ENCODE measurements around the gene CPA5.

Gene CPA5

DNA sequence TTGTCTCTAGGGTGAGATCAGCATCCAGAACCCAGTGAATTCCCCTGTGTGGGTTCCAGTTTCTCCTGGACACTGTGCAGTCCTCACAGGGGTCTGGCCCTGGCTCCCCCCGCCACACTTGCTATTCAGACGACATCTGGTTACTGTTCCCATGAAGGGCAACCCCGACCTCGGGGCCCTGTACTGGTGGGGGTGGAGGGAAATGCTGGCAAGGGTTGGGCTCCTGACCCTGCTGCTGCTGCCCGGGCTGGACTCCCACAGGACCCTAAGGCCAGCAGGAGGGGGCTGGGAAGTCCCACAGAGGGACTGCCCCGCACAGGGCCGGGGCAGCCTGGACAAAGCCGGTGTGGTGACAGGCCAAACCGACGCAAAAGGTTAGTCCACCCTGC is 34.9 kb downstream of the CPA5 start:
- TF ChIP-seq, protein P1, sequence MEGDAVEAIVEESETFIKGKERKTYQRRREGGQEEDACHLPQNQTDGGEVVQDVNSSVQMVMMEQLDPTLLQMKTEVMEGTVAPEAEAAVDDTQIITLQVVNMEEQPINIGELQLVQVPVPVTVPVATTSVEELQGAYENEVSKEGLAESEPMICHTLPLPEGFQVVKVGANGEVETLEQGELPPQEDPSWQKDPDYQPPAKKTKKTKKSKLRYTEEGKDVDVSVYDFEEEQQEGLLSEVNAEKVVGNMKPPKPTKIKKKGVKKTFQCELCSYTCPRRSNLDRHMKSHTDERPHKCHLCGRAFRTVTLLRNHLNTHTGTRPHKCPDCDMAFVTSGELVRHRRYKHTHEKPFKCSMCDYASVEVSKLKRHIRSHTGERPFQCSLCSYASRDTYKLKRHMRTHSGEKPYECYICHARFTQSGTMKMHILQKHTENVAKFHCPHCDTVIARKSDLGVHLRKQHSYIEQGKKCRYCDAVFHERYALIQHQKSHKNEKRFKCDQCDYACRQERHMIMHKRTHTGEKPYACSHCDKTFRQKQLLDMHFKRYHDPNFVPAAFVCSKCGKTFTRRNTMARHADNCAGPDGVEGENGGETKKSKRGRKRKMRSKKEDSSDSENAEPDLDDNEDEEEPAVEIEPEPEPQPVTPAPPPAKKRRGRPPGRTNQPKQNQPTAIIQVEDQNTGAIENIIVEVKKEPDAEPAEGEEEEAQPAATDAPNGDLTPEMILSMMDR (IDR thresholded peaks at IDR 0.05; ENCODE audit: low read depth, low read length, missing control alignments) = no peak
- no peak for DNase-seq (ENCODE audit: extremely low read depth, low read depth)
- H3K4me3 ChIP-seq (replicated peaks; ENCODE audit: low read depth, low read length) = no peak overlapping the region

DNA sequence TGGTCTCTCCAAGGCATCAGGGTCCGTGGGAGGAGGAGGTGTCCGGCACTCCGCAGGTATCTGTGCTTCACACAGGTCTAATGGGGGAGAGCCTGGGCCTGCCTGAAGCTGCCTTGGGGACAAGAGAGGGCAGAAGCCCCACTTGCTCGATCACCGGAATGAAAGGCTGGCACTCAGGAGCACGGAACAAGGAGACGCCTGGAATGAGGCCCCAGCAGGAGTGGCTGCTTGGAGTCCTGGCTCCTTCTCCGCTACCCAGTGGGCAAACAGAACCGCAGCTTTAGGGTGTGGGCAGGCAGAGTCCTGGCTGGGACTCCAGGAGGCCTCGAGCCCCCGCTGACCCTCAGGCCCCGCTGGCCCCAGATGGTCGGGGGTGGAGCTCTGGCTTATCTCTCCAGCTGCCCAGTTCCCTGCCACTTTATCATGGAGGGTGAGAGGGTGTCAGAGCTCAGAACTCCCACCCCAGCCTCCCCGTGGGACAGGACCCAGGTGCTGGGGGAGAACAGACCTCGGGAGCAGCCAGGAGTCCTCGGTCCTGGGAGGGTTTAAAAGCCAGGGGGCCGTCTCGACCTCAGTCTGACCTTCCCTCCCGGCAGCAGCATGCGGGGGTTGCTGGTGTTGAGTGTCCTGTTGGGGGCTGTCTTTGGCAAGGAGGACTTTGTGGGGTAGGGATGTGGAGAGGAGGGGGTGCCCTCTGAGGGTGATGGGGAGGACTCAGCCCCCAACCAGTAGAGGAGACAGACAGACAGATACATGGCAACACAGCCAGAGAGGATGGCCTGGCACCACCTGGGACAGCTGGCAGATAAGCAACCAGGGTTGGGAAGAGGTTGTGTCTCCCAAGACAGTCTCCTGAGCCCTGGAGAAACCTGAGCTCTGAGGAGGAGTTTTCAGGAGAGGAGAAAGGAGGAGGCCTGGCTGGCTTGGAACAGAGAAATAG is 35.6 kb downstream of the CPA5 start, which contains the start of gene CPA1:
CPA1 (plus strand) TSS at position 574 of the 940 bp plus-strand sequence; CDS start at position 601, 27 bp downstream.
- TF ChIP-seq, protein P1 (IDR thresholded peaks at IDR 0.05; ENCODE audit: low read depth, low read length, missing control alignments) = no peak
- no peak for DNase-seq (ENCODE audit: extremely low read depth, low read depth)
- H3K4me3 ChIP-seq (replicated peaks; ENCODE audit: low read depth, low read length) = no peak within 1 kb of the TSS

DNA sequence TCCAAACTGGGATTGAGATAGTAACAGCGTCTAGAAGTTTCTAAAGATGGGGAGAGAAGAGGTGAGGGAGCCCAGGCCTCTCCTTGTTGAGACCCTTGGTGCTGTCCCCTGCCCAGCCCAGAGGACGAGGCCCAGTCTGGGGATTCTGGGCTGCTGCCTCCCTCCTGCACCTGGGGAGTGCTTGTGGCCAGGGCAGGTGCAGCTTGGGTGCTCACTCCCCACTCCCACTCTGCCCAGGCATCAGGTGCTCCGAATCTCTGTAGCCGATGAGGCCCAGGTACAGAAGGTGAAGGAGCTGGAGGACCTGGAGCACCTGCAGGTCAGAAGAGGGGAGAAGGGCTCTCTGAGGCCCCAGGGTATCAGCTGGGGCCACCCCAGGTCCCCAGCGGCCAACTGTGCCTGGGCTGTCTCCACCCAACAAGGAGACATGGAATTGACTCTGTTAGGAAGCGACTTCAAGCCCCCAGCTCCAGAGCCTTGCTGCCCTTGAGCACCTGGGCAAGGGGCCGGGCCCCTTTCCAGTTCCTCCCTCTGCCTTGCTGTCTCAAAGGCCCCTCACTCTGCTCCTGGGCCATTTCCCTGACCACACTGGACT is 36.3 kb downstream of the CPA5 start:
- H3K4me3 ChIP-seq (replicated peaks; ENCODE audit: low read depth, low read length) = no peak overlapping the region
- TF ChIP-seq, protein P1 (IDR thresholded peaks at IDR 0.05; ENCODE audit: low read depth, low read length, missing control alignments) = no peak
- no peak for DNase-seq (ENCODE audit: extremely low read depth, low read depth)

DNA sequence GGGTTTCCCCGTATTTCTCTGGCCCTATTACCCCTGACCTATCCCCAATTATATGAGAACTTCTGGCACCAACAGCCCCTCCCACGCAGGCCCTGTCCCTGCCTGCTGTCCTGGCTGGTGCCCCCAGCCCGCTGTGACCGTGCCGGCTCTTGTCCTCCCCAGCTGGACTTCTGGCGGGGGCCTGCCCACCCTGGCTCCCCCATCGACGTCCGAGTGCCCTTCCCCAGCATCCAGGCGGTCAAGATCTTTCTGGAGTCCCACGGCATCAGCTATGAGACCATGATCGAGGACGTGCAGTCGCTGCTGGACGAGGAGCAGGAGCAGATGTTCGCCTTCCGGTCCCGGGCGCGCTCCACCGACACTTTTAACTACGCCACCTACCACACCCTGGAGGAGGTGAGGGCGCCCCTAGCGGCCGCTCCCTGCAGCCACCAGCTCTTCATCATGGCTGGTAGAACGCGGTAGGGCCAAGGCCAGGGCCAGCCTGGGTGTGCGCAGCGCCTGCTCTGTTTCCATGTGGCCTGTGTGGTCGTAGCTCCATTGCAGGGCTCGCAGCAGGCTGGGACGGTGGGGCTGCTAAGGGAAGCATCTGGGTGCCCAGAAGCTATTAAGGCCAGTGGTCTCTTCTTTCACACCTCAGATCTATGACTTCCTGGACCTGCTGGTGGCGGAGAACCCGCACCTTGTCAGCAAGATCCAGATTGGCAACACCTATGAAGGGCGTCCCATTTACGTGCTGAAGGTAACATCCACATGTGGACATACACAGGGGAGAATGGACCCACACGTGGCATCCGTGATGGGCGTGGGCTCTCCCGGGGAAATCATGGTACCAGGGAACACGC is 37.1 kb downstream of the CPA5 start:
- TF ChIP-seq, protein P1 (IDR thresholded peaks at IDR 0.05; ENCODE audit: low read depth, low read length, missing control alignments) = peak; percentile 20
- DNase-seq (ENCODE audit: extremely low read depth, low read depth) = no peak

DNA sequence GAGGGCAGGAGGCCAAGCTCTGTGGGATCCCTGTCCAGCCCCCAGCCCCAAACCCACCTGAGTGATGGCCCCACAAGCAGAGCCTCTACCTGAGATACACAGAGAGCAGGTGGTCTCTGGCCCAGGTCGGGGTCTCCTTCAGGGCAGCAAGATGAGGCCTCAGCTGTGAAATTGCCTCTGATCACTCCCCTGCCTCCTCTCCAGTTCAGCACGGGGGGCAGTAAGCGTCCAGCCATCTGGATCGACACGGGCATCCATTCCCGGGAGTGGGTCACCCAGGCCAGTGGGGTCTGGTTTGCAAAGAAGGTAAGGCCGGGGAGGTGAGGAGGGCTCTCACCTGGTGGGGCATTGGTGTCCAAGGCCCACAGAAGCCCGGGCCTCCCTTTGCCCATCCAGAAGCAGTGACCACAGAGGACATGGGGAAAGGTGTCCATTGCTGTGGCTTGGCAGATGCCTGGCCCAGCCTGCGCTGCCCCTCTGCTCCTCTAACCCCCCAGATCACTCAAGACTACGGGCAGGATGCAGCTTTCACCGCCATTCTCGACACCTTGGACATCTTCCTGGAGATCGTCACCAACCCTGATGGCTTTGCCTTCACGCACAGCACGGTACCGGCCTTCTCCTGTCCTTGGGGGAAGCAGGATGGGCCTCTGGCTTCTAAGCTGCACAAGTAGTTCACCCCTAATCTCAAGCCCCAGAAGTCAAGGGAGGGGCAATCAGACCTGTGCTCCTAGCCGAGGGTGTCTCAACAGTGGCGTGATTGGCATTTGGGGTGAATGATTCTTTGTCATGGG is 38.8 kb downstream of the CPA5 start:
- TF ChIP-seq, protein P1 (IDR thresholded peaks at IDR 0.05; ENCODE audit: low read depth, low read length, missing control alignments) = no peak
- DNase-seq (ENCODE audit: extremely low read depth, low read depth) = no peak
- no peak overlapping the region for H3K4me3 ChIP-seq (replicated peaks; ENCODE audit: low read depth, low read length)

More for the DNA sequence above, 37.1 kb downstream of the CPA5 start:
- no peak overlapping the region for H3K4me3 ChIP-seq (replicated peaks; ENCODE audit: low read depth, low read length)

DNA sequence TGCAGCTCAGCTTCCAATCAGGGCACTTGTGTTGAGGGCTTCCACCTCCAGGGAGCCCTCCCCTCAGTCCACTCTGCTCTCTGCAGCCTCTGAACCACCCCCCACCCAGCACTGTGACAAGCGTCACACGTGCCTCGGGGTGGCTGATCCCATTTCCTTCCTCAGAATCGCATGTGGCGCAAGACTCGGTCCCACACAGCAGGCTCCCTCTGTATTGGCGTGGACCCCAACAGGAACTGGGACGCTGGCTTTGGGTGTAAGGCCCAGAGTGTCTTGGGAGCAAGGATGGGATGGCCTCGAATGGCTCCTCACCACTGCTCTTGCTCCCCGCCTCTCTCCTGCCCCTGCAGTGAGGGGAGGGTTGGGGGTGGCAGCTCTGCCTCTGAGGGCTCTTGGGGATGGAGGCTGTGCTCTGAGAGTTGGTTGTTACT is 39.8 kb downstream of the CPA5 start:
- DNase-seq (ENCODE audit: extremely low read depth, low read depth) = no peak
- H3K4me3 ChIP-seq (replicated peaks; ENCODE audit: low read depth, low read length) = no peak overlapping the region
- TF ChIP-seq, protein P1 (IDR thresholded peaks at IDR 0.05; ENCODE audit: low read depth, low read length, missing control alignments) = no peak
